Left renal pelvis (tissue), 4 donors: ENCODE measurements around the gene ISG20L2. TPM values are rescaled to one million over a fixed set of nuclear protein-coding genes. Genes with fewer than 3 reads are reported as not detected.

ENCODE experiments used
- DNase-seq, 4 donors: peaks; one replicate each; pipeline ENCODE4 v3.0.0-alpha.2; 2013; ENCODE audit warnings: low read depth in 4 of 4, low spot score in 3 of 4
- polyA plus RNA-seq, 4 donors: library from polyadenylated mRNA; unstranded; fragments of 120-200 nt; gene quantifications; one replicate each; pipeline ENCODE4 v1.2.1, GENCODE V29; 2013; ENCODE audit not compliant: insufficient read length in 4 of 4

Gene ISG20L2
- polyA plus RNA-seq, 4 donors, result 39.0 to 46.1 (median 43.7) TPM

DNA sequence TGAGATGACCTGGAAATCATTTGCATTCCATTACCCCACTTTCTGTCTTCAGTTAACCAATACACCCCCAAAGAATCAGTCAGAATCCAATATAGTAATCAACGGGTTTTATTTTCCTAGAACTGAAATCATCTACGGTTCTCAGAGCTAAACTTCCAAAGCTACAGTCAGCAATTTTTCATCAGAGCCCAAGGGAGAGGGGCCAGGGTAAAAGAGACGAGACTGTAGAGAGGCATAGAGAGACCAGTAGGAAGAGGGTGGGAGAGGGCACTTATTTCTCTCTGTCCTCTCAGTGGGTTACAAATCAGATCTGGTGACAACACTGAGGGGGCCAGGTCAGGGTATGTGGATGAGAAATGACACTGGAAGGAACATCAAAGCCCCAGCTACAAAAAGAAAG, 13.5 kb upstream of the ISG20L2 start:
- no peak for DNase-seq

DNA sequence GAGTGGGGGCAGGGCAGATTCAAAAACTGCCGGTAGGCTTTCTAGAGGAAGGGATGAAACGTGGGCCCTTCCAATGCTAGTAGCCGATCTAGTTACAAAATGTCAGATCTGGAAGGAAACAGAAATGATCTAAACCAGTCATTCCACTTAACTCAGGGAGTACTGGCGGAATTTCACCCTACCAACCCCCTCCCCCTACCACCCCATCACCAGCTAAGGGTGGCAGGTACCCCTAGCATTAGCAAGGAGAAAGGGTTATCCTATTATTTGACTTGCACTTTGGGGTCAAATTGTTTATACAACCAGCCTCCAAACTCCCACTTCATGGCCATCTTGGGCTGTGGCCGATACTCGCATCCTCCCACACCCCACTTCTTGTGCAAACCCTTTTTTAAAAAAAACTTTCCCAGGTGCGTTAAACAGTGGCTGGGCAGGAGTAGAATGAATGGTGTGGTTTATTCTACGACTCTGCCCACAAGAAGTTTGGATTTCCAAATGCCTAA, 13.0 kb upstream of the ISG20L2 start:
- peak in 1 of 4 donors; percentile 39 for DNase-seq

DNA sequence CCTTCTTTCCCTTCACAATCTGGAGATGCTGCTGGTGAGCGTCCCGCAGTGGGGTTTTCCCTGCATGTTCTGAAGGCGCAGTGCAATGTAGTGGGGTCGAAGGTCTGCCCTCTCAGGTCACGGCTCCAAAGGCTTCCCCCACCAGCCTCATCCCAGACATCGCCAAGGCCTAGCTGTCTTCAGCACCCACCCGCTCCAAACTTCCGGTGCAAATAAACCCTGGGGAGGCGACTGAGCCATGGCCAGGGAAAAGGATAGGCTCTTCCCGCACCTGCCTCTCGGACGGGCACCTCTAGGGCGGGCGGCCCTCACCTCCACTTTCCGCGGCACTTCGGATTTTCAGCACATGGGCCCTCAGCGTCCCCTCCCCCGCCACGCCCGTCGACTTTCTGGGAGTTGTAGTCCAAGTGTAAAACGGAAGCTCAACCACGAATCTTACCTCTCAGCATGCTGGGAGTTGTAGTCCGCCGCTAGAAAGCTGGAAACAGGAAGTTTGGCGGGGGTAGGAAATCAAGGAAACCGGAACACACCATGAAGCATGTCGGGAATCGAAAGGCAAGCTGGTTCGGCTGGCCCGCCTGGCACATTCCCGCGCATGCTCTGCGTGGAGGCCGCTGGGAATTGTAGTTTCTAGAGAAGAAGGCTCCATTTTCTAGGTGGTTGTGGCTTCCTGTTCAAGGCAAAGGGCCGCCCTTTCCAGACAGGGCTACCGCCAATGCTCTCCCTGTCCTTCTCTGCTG, 12.3 kb upstream of the ISG20L2 start, which contains the start of gene MRPL24:
Gene MRPL24 (minus strand): TSS at position 348 of the 740 bp plus-strand sequence. CDS start 2,384 bp downstream, outside the sequence.
- peak; percentile 98 to 100 (median 98) for DNase-seq

DNA sequence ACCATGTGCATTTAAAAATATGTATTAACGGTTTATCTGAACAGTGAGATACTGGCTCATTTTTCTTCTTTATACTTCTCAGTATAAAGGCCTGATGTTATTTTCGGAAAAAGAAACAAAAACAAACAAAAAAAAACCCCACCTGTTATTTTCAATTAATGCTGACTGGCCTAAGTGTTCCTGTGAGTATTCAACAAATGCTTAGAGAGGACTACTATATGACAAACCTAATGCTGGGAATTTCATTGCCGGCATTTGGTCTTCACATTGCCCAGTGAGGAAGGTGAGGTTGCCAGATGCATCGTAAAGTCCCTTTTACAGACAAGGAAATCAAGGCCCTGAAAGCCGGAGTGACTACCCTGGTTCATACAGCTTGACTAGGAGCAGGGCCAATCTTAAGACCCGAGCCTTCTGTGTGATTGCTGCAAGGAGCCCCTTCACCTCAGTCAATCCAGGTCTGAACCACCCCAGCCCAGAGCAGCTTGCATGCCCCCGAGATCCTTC, 11.7 kb upstream of the ISG20L2 start:
- no peak for DNase-seq

DNA sequence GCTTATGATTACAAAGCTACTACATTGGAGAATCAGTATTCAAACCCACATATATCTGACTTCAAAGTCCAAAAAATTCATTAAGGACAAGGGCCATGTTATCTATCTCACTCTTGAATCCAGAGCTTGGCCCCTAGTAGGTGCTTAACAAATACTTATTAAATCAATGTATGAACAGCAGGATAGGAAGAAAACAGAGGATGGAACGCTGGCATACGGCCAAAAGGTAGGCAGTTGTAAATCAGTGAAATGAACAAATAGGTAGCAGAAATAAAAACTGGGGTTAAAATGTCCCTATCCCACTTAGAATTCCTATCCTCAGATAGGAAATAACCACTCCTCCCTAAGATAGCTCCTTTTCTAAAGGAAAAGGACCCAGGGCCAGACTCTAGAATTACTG, 10.3 kb upstream of the ISG20L2 start:
- DNase-seq, result no peak

DNA sequence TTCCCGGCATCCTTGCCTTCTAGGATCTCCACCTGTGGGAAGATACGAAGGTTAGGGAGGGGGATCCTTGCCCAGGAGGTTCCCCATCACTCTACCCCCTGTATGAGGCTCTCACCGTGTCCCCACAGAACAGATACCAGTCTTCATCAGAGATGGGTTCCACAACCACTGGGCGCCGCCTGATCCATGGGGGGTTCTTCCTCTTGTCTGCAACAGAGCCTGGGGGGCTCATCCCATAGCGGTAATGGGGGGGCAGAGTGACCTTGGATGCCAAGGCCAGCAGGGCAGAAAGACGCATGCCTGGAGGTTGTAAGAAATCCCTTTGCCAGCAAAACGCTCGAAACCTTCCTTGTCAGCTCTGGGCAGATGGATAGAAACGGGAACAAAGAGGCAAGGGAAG, 9.8 kb upstream of the ISG20L2 start:
- DNase-seq, result no peak

DNA sequence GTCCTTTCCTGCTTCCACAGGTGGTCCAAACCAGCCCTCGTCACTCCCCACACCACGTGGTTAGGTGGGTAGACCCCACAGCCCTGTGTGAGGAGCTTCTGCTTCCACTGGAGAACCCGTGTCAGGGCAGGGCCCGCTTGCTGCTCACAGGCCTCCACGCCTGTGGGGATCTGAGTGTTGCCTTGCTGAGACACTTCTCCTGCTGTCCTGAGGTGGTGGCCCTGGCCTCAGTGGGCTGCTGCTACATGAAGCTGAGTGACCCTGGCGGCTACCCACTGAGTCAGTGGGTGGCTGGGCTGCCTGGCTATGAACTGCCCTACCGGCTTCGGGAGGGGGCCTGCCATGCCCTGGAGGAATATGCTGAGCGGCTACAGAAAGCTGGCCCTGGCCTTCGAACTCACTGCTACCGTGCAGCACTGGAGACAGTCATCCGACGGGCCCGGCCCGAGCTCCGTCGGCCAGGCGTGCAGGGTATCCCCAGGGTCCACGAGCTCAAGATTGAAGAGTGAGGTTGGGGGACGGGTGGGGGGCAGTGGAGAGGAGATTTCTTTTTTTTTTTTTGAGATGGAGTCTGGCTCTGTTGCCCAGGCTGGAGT, 5.5 kb upstream of the ISG20L2 start:
- DNase-seq, result no peak

DNA sequence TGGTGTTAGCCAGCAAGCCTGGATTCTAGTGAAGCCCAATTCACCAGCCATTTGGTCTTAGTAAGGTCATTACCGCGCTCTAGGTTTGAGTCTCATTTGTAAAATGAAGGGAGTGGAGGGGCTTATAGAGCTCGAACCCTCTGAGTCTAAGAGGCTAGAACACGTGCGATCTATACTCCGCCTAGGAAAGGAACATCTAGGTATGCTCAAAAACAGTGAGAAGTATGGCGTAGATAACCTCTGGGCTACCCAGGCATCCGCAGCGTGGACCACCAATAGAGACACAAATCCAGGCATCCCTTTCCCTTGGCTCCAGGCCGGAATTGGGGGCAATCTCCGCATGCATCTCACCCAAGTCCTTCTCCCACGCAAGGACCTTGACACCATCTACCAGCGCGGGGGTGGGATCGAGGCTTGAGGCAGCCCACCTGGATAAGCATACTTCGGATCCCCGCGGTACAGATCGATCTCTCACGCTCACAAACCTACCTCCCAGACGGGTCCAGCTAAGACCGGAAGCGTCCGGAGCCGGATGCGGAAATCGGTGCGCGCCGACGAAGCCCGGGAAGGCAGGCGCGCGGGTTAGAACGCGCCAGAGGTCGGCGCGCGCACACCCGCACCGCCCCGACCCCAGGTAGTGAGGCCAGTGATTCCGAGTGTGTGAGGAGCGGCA, 504 bp downstream of the ISG20L2 start, which contains the start of gene METTL25B:
Gene METTL25B (plus strand): TSS at position 544 of the 673 bp plus-strand sequence. CDS start 636 bp downstream, outside the sequence.
- no peak for DNase-seq

DNA sequence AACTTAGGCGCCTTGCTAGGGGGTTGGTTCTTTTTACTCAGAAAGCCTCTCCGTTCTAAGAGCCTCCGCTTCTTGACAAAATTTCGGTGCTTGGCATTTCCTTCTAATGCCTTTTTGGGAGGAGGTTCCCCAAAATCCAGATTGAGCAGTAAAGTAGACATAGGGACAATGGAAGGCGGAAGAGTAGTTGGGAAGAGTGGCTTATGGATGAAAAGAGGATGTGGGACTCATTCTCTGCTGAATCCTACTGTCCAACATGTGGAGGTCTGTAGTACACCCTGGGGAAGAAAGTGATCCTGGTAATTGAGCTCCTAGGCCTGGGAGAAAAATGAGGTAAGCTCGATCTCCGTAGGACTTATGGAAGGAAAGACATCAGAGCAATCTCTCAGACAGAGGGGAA, 1.1 kb downstream of the ISG20L2 start:
- DNase-seq, result no peak

DNA sequence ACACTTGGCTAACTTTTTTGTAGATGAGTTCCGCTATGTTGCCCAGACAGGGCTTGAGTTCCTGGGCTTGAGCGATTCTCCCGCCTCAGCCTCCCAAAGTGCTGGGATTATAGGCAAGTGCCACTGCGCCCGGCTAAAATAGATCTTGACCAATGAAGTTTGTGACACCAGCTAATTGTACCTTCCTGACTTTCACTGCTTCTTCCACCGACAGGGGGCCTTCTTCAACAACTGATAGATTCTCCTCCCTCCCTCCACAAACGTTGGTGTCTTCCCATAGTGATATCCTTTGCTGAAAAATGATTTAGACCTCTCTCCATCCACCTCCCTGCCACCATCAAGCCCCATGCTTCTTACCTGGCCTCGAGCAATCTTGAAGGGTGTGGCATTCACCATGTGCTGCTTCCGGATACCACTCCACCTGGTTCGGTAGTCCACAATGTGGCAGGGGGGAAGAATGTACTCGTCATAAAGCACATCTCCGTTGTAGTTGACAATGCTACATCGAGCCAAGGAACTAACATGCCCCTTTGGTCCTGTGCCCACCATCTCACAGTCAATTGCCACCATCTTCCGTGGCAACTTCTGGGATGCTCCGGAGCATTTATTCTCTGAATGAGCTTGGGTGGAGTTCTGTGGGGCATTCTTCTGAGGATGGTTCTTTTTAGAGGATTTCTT, 1.9 kb downstream of the ISG20L2 start:
- no peak for DNase-seq

DNA sequence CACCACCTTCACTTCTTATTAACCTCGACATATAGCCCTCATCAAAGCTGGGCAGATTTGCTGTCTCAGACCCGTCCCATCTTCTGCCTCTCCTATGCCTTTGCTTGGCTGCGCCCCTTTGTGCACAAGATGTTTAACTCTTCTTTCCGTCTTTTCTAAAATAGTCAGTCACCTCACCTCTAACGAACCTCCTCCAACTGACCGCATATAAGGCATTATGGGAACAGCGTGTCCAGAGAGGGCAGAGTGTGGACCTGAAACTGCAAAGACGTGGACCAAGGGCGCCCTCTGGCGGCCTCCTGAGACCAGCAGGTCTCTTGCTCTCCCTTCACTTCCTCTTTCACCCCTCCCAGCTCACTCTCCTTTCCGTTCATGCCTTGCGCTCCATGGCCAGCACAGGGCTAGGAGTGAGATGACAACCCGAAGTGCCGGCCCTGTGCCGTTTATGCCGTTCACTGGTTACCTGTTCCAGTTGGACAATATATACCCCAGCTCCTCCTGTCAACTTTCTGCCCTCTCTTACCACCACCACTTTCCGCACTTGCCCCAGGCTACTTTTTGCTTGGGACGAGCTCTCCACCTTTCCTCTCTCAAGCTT, 2.8 kb downstream of the ISG20L2 start:
- DNase-seq, result peak in 1 of 4 donors; percentile 85

DNA sequence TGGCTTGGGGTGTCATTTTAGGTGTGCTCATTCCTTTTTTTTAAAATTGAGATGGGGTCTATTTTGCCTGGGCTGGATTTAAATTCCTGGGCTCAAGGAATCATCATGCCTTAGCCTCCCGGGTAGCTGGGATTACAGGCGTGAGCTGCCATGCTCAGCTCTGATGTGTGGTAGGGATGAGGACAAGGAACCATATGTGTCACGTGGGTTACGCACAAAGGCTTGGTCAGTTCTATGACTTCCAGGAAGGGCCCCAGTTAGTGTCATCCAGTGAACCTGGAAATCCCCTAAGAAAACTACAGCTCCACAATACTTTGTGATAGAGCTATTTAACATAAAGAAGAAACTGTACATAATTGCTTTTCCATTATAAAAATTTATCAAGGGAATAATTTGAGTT, 7.0 kb downstream of the ISG20L2 start:
- no peak for DNase-seq

DNA sequence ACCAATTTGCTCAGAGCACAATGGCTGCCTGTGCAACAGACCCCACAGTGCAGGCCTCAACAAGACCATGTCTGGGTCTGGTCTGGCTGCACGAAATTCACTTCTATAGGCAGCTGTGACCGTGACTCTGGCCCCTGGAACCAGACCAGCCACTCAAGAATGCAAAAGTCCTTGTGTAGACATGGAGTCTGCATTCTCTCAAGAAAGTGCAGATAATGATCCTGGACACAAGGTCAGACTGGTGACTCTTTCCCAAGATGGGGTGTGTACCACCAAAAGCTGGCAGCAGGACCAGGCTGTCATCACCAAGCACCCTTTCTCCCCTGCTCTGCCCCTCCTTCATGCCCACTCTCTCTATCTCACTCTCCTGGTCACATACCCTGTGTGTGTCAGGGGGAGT, 7.4 kb downstream of the ISG20L2 start:
- no peak for DNase-seq

DNA sequence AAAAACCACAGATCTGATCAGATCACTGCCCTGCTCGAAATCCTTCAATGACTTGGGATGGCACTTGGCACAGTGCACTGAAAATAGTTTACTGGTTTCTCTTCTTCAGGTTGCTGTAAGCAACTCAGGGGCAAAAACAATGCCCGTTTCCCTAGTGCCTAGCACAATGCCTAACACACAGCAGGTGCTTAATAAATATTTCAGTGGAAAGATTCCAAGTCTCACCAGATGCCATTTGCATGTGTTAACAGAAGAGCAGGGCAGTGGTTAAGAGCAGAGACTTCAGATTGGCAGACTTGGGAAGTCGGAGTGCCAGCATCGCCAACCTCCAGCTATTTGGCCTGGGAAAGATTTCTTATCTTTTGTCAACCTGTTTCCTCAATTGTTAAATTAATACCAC, 11.2 kb downstream of the ISG20L2 start:
- DNase-seq, result no peak

DNA sequence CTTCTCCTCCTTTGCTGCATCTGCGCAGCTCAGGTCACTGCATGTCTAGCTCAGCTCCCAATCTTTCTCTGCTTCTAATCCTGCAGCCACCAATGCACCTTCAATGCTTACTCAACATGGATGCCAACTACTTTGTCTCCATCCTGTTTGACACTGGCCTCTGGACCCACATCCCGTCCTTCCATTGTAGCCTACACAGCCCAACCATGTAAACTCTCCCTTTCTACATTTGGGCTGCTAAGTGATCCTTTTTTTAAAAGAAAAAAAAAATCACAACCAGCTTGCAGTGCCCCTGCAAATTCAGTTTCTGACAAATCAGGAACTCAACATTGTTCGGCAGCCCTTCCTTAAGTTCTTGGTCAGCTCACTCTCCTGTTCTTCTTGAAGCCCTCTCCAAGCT, 13.7 kb downstream of the ISG20L2 start:
- DNase-seq, result no peak

DNA sequence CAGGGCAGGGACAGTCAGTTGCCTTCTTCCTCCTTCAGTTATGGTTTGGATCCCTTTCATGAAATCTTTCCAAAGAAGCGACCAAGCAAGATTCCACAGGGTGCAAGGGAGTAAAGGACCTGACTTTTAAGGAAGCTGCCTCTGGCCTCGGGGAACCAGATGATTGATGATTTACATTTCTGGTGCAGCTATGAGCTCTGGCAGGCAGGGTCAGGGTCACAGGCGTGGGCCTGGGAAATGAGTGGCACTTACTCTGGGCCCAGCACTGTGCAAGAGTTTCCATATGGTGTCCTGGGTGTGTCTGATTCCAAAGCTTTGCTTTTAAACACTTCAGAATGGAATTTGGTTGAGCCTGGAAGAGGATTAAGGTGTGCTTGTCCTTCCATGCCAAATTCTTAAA, 15.9 kb downstream of the ISG20L2 start:
- DNase-seq, result no peak

DNA sequence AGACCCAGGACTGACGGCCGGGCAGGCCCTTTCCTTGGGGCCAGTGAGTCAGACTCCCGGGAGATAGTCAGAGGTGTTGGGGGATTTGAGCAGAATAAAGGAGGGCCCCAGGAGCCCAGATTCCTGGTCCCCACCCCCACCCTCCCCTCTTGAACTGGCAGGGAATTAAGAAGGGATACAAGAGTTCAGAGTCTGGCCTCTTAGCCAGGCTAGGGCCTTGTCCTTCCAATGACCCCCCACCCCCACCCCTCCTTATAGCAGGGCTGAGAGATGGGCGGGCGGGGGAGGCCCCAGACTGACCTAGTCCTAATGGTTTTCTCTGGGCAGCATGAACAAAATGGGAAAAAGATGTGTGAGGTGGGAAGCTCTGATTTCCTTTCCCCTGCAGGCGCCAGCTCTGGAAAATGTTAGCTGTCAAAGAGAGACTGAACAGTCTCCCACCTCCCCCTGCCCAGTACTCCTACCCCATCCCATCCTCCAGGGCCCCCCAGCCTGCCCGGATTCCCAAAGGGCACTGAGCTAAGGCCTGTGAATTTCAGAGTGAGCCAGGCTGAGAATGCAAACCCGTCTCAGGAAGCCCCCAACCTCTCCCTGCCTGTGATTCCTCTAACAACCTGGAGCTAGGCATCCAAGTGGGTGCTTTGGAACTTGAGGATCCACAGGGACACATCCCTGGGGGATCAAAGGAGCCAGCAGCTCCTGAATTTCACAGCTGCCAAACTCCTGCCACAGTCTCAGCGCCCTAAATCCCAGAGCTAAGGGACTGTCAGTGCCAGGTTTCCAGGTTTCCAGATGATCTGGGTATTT, 17.4 kb downstream of the ISG20L2 start:
- DNase-seq, result no peak

DNA sequence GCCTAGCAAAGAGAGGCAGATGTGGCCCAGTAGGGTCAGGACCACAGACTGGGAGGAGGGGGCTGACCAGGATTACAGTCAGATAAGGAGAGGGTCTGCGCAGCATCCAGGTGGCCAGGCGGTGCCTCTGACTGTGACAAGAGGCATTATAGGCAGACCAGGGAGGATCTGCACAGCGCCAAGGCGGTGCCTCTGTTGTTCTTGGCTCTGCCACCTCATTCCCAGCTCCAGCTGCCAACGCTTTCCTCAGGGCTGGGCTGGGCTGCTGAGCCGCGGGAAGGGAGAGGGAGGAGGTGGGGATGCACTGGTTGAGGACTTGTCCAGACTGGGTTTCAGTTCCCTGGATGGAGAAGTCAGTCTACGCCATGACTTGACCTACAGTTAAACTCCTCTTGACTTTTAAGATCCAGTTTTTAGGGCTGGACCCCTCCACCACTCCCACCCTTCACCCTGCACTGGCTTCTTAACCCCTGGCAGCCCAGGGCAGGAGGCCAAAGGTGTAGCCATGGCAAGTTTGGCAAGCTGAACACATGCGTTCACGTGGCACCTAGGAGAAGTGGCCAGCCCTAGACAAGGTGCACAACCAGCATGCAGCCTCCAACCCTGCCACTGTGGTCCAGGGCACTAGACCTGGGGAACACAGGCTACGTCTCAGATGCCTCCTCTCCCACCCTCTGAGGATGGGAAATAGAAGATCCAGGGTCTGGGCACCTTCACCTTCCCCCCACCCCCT, 18.6 kb downstream of the ISG20L2 start:
- DNase-seq, result no peak

DNA sequence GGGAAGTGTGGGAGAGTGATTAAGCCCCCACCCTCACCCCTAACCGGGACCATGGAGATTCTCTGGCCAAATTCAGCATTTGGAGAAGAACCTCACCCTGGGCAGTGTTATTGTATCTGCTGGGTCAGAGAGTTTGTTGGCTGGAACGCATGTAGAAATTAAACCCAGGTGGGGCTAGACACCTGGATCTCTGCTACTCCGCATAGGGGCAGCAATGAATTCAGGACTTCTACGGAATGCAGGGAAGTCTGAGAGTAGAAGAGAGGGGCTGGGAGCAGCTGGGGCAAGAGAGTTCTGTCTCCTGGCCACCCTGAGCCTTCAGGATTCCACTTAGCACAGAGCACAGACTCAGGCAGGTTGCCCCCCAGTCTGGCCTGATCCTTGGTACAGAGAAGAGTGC, 19.5 kb downstream of the ISG20L2 start:
- DNase-seq, result no peak
